B cell (primary cell): ENCODE results near the gene CNTNAP2. TPM values are rescaled to one million over a fixed set of nuclear protein-coding genes. Genes with fewer than 3 reads are reported as not detected.

Experiments used
- ATAC-seq: fragments of 200-7000 bp; cut with Tn5 transposase; one replicate; pipeline ENCODE4 v1.10.0; 2021; ENCODE audit warnings: low read depth, mild to moderate bottlenecking, moderate number of reproducible peaks, moderate library complexity
- CTCF ChIA-PET: fragments of 350-600 bp; sonication (Branson Sonifier 250); formaldehyde crosslinking; loops from one replicate; lab custom pipeline; 2021; ENCODE audit warnings: antibody characterized with exemption, inconsistent platforms; lab: Charles Lee
- POLR2A ChIA-PET: fragments of 350-600 bp; sonication (Branson Sonifier 250); formaldehyde crosslinking; loops from one replicate; lab custom pipeline; 2021; ENCODE audit warnings: antibody characterized with exemption; lab: Charles Lee
- DNase-seq: peaks from one replicate; pipeline ENCODE4 v3.0.0; 2013
- H2AFZ ChIP-seq: 2 replicates; pipeline ENCODE4 v1.6.1; 2012; ENCODE audit warnings: mild to moderate bottlenecking, low read depth, low read length; ENCODE audit not compliant: insufficient read depth, poor library complexity, severe bottlenecking
- H3K27ac ChIP-seq, 2 donors: 1 replicate in 1 of 2; 2 replicates in 1 of 2; pipeline ENCODE4 v1.5.1; 2012 to 2013; ENCODE audit warnings: low read length in 2 of 2, mild to moderate bottlenecking in 2 of 2, moderate library complexity in 1 of 2
- H3K27me3 ChIP-seq, 4 experiments: fragments of 200-600 bp in 1 of 4; sonication (generic) in 1 of 4; replicated peaks in 1 of 4; 1 replicate in 2 of 4; 2 replicates in 2 of 4; pipeline versions ENCODE4 v1.6.1 to v1.7.0; 2013 to 2016; ENCODE audit warnings: low read length in 3 of 4, mild to moderate bottlenecking in 2 of 4, mixed read lengths in 1 of 4, moderate library complexity in 1 of 4; ENCODE audit not compliant: insufficient read depth in 4 of 4, control insufficient read depth in 3 of 4; ENCODE audit errors: control extremely low read depth in 1 of 4
- H3K36me3 ChIP-seq, 2 experiments: replicated peaks in 1 of 2; 1 replicate in 1 of 2; 2 replicates in 1 of 2; pipeline versions ENCODE4 v1.6.1 to v1.7.1; 2013; ENCODE audit warnings: low read length in 1 of 2; ENCODE audit not compliant: insufficient read depth in 2 of 2, control insufficient read depth in 1 of 2; ENCODE audit errors: control extremely low read depth in 1 of 2, extremely low read depth in 1 of 2
- H3K4me1 ChIP-seq, 2 donors: fragments of 200-600 bp in 1 of 2; sonication (generic) in 1 of 2; 1 replicate in 1 of 2; 2 replicates in 1 of 2; pipeline versions ENCODE4 v1.5.1 to v1.6.1; 2013 to 2017; ENCODE audit warnings: low read length in 2 of 2; ENCODE audit not compliant: control insufficient read depth in 2 of 2, insufficient read depth in 2 of 2
- H3K4me2 ChIP-seq: replicated peaks from 2 replicates; pipeline ENCODE3; 2012; ENCODE audit warnings: mild to moderate bottlenecking, low read depth, low read length; ENCODE audit not compliant: poor library complexity, severe bottlenecking
- H3K4me3 ChIP-seq, 5 experiments: fragments of 200-600 bp in 1 of 5; sonication (generic) in 1 of 5; 1 replicate in 3 of 5; 2 replicates in 2 of 5; pipeline versions ENCODE4 v1.5.1 to v1.7.0; 2011 to 2016; ENCODE audit warnings: low read length in 4 of 5, mild to moderate bottlenecking in 4 of 5, low read depth in 2 of 5, control low read depth in 1 of 5, moderate library complexity in 1 of 5; ENCODE audit not compliant: insufficient read depth in 1 of 5; ENCODE audit errors: control extremely low read depth in 1 of 5, extremely low read depth in 1 of 5
- H3K79me2 ChIP-seq: fragments of 200-600 bp; sonication (generic); one replicate; pipeline ENCODE4 v1.6.0; 2016; ENCODE audit warnings: low read length; ENCODE audit not compliant: control insufficient read depth, insufficient read depth
- H3K9ac ChIP-seq: fragments of 200-600 bp; sonication (generic); 2 replicates; pipeline ENCODE4 v1.6.1; 2017; ENCODE audit warnings: mild to moderate bottlenecking, low read length, moderate library complexity
- H3K9me3 ChIP-seq, 3 donors: one replicate each; pipeline versions ENCODE4 v1.6.1 to v1.7.1; 2013; ENCODE audit warnings: low read length in 2 of 3; ENCODE audit not compliant: control insufficient read depth in 2 of 3, insufficient read depth in 1 of 3; ENCODE audit errors: control extremely low read depth in 1 of 3
- H4K20me1 ChIP-seq: 2 replicates; pipeline ENCODE4 v1.6.0; 2012; ENCODE audit warnings: mild to moderate bottlenecking, low read length; ENCODE audit not compliant: insufficient read depth, control insufficient read depth, poor library complexity, severe bottlenecking
- H3K27ac Mint-ChIP-seq: one replicate; pipeline ENCODE4 v1.8.0; 2021; ENCODE audit warnings: mixed read lengths
- H3K27me3 Mint-ChIP-seq: one replicate; pipeline ENCODE4 v1.8.0; 2021; ENCODE audit warnings: mixed read lengths
- H3K4me1 Mint-ChIP-seq: one replicate; pipeline ENCODE4 v1.8.0; 2021; ENCODE audit warnings: mixed read lengths
- H3K4me3 Mint-ChIP-seq: one replicate; pipeline ENCODE4 v1.8.0; 2021; ENCODE audit warnings: mixed read lengths
- H3K9me3 Mint-ChIP-seq: one replicate; pipeline ENCODE4 v1.8.0; 2022; ENCODE audit warnings: mixed read lengths; ENCODE audit not compliant: insufficient read depth
- EZH2 ChIP-seq: IDR thresholded peaks from 2 replicates; pipeline ENCODE4 v1.6.1; 2012; ENCODE audit warnings: borderline replicate concordance, low read depth, mild to moderate bottlenecking, moderate library complexity, low read length; ENCODE audit not compliant: insufficient read depth, poor library complexity, severe bottlenecking
- WGBS: methylation state at CpG from one replicate; pipeline ENCODE4 v1.1.5; 2013; ENCODE audit warnings: missing lambda C conversion rate; ENCODE audit not compliant: insufficient coverage; 5-methylcytosine and 5-hydroxymethylcytosine counted together
- intact Hi-C: fragments of 100-400 bp; cut with micrococcal nuclease; formaldehyde crosslinking; loops from one replicate; pipeline ENCODE4 v1.10.0; 2022
- polyA plus RNA-seq: library from polyadenylated mRNA; depleted of rRNA; stranded (reverse); fragments of >200 nt; gene quantifications from 2 replicates; pipeline ENCODE4 v1.2.3, GENCODE V29; 2012
- total RNA-seq, 2 donors: library from RNA; stranded (reverse); fragments of 120-200 nt in 1 of 2; gene quantifications; 1 replicate in 1 of 2; 2 replicates in 1 of 2; pipeline versions ENCODE4 v1.2.3 to v1.2.4, GENCODE V29; 2013 to 2022
- TF ChIP-seq, protein P1 (sequence below): fragments of 200-600 bp; IDR thresholded peaks from one replicate; pipeline ENCODE4 v1.8.0; 2022; ENCODE audit warnings: antibody characterized with exemption, mild to moderate bottlenecking

Gene CNTNAP2
- total and polyA plus RNA-seq, 2 donors (not counting 1 experiment from before 2014, with no cell fraction given) = 7.4 to 16.6 TPM

DNA sequence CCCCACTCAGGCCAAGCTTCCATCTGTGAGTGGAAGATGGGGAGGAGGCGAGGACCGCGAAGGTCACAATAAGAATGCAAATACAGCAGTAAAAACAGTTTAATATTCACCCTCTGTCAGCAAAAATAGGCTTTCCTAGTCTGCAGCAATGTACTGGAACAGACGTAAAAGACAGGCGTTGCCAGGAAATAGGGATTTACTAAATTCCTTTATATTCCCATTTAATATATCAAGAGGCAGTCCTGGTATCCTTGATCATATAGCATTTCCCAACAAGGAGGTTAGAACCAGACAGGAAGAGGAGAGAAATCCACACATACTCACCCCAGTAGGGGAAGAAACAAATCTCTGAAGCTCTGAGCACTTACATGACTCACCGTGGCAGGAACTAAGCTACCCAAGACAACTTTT is 1419.1 kb downstream of the CNTNAP2 start:
- no peak for DNase-seq
- Histone ChIP-seq H3K9me3 (peaks cover 0 to 6% (median 0%) of the 10 kb centered on the region in 3 donors), H3K4me1 (no peaks in the 10 kb centered on the region), H3K4me2 (no peak overlapping the region), H3K79me2 (no peaks in the 10 kb centered on the region), H3K27me3 (no peaks in the 10 kb centered on the region), H2AFZ (no peak overlapping the region), H3K4me3 (no peak overlapping the region), H3K36me3 (no peaks in the 10 kb centered on the region), H3K9ac (no peak overlapping the region), H4K20me1 (no peaks in the 10 kb centered on the region), H3K27ac (no peak overlapping the region)
- Mint-ChIP-seq H3K27ac (no peak overlapping the region), H3K27me3 (no peaks in the 10 kb centered on the region), H3K9me3 (peaks cover 3% of the 10 kb centered on the region), H3K4me3 (no peak overlapping the region), H3K4me1 (no peaks in the 10 kb centered on the region)
- intact Hi-C loops = no loop called here
- ChIA-PET CTCF (no interaction called here), POLR2A (no interaction called here)
- TF ChIP-seq EZH2 = no peak
- TF ChIP-seq, protein P1, sequence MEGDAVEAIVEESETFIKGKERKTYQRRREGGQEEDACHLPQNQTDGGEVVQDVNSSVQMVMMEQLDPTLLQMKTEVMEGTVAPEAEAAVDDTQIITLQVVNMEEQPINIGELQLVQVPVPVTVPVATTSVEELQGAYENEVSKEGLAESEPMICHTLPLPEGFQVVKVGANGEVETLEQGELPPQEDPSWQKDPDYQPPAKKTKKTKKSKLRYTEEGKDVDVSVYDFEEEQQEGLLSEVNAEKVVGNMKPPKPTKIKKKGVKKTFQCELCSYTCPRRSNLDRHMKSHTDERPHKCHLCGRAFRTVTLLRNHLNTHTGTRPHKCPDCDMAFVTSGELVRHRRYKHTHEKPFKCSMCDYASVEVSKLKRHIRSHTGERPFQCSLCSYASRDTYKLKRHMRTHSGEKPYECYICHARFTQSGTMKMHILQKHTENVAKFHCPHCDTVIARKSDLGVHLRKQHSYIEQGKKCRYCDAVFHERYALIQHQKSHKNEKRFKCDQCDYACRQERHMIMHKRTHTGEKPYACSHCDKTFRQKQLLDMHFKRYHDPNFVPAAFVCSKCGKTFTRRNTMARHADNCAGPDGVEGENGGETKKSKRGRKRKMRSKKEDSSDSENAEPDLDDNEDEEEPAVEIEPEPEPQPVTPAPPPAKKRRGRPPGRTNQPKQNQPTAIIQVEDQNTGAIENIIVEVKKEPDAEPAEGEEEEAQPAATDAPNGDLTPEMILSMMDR = no peak
- 89% methylated on average over 1 of the region's 6 CpGs for WGBS
- no peak for ATAC-seq

DNA sequence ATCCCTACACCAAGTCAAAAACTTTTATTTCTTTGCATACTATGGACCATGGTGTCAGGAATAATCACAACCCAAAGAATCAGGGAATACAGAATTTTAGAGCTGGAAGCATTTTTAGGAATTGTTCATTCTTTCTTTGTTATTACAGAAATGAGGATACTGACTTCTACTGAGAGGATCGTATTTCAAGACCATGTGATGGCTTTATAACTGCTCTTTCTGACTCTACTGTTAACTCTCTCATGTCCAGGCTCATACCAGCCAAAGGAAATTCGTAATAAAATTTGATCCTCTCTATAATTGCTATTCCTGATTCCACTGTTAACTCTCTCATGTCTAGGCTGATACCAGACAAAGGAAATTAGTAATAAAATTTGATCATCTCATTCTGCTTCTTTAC is 1423.1 kb downstream of the CNTNAP2 start:
- Mint-ChIP-seq H3K4me3 (no peak overlapping the region), H3K27me3 (no peaks in the 10 kb centered on the region), H3K27ac (no peak overlapping the region), H3K4me1 (no peaks in the 10 kb centered on the region), H3K9me3 (peaks cover 6% of the 10 kb centered on the region)
- H3K27me3 ChIP-seq = no peaks in the 10 kb centered on the region
- H3K4me1 ChIP-seq = no peaks in the 10 kb centered on the region
- ATAC-seq (no peak), DNase-seq (no peak)
- no peak overlapping the region for H3K27ac ChIP-seq
- TF ChIP-seq EZH2 = no peak
- TF ChIP-seq, protein P1 = no peak
- no peaks in the 10 kb centered on the region for H4K20me1 ChIP-seq
- H3K79me2 ChIP-seq = no peaks in the 10 kb centered on the region
- whole genome bisulfite sequencing = no CpG with 5 or more reads among the region's 2 CpGs
- ChIA-PET POLR2A (no interaction called here), CTCF (no interaction called here)
- H2AFZ ChIP-seq = no peak overlapping the region
- H3K9me3 ChIP-seq = no peaks in the 10 kb centered on the region
- no peak overlapping the region for H3K4me2 ChIP-seq
- H3K36me3 ChIP-seq = no peaks in the 10 kb centered on the region
- H3K9ac ChIP-seq = no peak overlapping the region
- no peak overlapping the region for H3K4me3 ChIP-seq
- intact Hi-C loops = no loop called here
